ENCODE data around the gene CASK. TPM values are rescaled to one million over a fixed set of nuclear protein-coding genes. Genes with fewer than 3 reads are reported as not detected.

Gene CASK
- total and polyA plus RNA-seq, 8 donors, result 4.7 to 42.5 (median 22.9) TPM

DNA sequence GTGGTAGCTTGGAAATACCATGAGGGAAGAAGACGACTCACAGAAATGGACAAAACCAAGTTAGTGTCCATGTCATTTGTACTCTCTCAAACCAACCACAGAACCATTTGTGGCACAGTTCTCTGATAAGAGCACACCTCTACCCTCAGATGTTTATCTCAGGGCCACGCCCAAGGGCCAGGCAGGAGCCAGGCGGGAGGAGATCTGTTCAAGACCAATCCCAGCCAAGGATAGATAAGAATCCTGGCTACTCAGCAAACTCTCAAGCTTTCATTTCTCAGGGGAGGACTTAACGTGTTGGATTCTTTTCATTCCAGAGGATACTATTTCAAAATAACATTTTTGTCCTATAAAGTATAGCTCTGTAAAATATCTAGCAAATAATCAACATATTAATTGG, 381.2 kb downstream of the CASK start:
- Histone ChIP-seq H3K36me3 (no peaks in the 10 kb centered on the region), H3K27ac (no peak overlapping the region), H3K4me1 (no peaks in the 10 kb centered on the region), H3K9me3 (no peaks in the 10 kb centered on the region), H3K27me3 (no peaks in the 10 kb centered on the region), H3K4me3 (no peak overlapping the region)
- intact Hi-C loops (cut with DNase I), result no loop called here
- WGBS, 2 donors, result 66 to 92% methylated on average over 4 of the region's 4 CpGs
- ATAC-seq (no peak), DNase-seq (no peak), FAIRE-seq (no peak)
- TF ChIP-seq, protein P1, sequence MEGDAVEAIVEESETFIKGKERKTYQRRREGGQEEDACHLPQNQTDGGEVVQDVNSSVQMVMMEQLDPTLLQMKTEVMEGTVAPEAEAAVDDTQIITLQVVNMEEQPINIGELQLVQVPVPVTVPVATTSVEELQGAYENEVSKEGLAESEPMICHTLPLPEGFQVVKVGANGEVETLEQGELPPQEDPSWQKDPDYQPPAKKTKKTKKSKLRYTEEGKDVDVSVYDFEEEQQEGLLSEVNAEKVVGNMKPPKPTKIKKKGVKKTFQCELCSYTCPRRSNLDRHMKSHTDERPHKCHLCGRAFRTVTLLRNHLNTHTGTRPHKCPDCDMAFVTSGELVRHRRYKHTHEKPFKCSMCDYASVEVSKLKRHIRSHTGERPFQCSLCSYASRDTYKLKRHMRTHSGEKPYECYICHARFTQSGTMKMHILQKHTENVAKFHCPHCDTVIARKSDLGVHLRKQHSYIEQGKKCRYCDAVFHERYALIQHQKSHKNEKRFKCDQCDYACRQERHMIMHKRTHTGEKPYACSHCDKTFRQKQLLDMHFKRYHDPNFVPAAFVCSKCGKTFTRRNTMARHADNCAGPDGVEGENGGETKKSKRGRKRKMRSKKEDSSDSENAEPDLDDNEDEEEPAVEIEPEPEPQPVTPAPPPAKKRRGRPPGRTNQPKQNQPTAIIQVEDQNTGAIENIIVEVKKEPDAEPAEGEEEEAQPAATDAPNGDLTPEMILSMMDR (IDR thresholded peaks at IDR 0.05), result no peak

DNA sequence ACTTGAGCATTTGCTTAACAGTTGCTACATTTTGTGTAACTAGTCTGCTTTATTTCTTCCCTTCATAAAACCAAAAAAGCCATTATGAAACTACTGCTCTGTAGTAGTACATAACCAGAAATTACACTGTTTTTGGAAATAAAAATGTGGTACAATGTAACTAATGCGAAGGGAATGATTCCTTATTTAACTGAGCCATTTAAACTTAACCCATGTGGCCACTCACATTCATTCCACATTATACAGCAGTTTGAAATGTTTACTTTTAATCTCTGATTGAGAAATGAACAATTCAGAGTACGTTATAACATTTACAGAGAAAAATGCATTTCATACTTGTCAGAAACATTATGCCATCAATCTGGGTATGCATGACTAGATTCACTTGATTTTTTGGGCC, 382.0 kb downstream of the CASK start:
- Histone ChIP-seq H3K4me3 (no peak overlapping the region), H3K27me3 (no peaks in the 10 kb centered on the region), H3K36me3 (no peaks in the 10 kb centered on the region), H3K27ac (no peak overlapping the region), H3K4me1 (no peaks in the 10 kb centered on the region), H3K9me3 (no peaks in the 10 kb centered on the region)
- DNase-seq (no peak), FAIRE-seq (no peak), ATAC-seq (no peak)
- TF ChIP-seq, protein P1 (IDR thresholded peaks at IDR 0.05), result no peak
- intact Hi-C loops (cut with DNase I), result no loop called here
- WGBS, 2 donors, result 75 to 86% methylated on average over 2 of the region's 2 CpGs

DNA sequence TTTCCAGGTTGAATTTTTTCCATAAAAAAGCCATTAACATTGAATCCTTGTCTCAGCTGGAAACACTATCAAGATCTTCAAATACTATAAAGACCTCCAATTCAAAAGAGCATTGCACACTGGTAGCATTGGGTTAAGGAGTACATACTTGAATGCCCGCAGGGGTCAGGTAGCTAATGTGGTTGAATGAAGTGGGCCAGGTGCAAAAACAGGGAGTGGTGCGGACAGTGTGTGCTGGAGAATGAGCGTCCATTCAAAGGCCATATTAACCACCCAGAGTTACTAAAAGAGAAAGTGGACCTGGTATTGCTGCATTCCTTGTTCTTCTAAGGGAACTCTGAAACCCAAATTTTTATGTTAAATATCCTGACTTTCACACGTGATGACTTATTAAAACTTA, 384.6 kb downstream of the CASK start:
- Histone ChIP-seq H3K36me3 (no peaks in the 10 kb centered on the region), H3K27me3 (no peaks in the 10 kb centered on the region), H3K4me3 (no peak overlapping the region), H3K9me3 (no peaks in the 10 kb centered on the region), H3K4me1 (no peaks in the 10 kb centered on the region), H3K27ac (no peak overlapping the region)
- intact Hi-C loops (cut with DNase I), result no loop called here
- 83 to 93% methylated on average over 4 of the region's 4 CpGs for WGBS, 2 donors
- TF ChIP-seq, protein P1 (IDR thresholded peaks at IDR 0.05), result no peak
- no peak for FAIRE-seq
- DNase-seq, result no peak
- ATAC-seq, result no peak

DNA sequence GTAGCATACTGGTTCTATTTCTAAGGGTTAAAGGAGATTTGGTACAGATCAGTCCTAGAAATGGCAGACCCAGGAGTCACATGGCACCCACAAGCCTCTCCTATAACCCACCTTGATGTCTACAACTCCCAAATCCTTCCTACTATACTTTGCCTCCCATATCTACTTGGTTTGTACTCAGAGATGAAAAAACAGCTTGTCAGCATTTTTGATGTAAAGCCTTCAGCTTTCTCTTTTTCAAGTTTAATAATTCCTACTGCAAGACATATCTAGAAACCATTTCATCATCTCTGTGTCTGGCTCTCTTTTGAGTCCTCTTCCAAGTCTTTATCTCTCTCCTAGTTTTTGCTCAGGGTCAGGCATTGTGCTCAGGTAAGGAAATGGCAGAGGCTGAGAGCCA, 393.3 kb downstream of the CASK start:
- Histone ChIP-seq H3K27ac (no peak overlapping the region), H3K4me1 (no peaks in the 10 kb centered on the region), H3K36me3 (no peaks in the 10 kb centered on the region), H3K4me3 (no peak overlapping the region), H3K27me3 (no peaks in the 10 kb centered on the region), H3K9me3 (no peaks in the 10 kb centered on the region)
- intact Hi-C loops (cut with DNase I), result no loop called here
- TF ChIP-seq, protein P1 (IDR thresholded peaks at IDR 0.05), result no peak
- DNase-seq, result no peak
- no peak for FAIRE-seq
- ATAC-seq, result no peak

DNA sequence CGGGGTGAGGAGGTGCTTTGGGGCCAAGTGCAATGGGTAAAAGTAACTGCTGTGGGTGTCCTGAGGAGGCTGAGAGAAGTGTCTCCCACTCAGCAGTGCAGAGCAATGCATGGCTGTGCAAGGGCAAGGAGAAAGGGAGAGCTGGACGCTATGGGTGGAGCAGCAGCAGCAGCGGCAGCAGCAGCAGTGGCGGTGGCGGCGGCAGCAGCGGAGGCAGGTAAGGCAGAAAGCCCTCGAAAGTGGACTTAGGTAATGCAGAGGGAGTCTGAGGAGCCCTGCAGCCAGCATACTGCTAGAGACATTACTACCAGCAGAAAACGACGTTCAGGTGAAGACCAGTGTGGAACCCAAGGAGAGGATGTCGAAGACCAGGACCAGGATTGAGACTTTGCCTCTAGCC, 394.1 kb downstream of the CASK start:
- Histone ChIP-seq H3K4me1 (no peaks in the 10 kb centered on the region), H3K36me3 (no peaks in the 10 kb centered on the region), H3K9me3 (no peaks in the 10 kb centered on the region), H3K27me3 (no peaks in the 10 kb centered on the region), H3K27ac (no peak overlapping the region), H3K4me3 (no peak overlapping the region)
- no peak for DNase-seq
- ATAC-seq, result no peak
- intact Hi-C loops (cut with DNase I), result no loop called here
- 83 to 97% methylated on average over 11 of the region's 11 CpGs for WGBS, 2 donors
- no peak for FAIRE-seq
- TF ChIP-seq, protein P1 (IDR thresholded peaks at IDR 0.05), result no peak
